K562 (cell line): ENCODE data around the gene GLI1. TPM values are rescaled to one million over a fixed set of nuclear protein-coding genes. Genes with fewer than 3 reads are reported as not detected.

ENCODE experiments used
- CREBBP ChIP-seq: IDR thresholded peaks from one replicate; pipeline ENCODE4 v1.6.1; 2012; ENCODE audit warnings: low read depth, mild to moderate bottlenecking, control low read depth, inconsistent platforms, low read length
- ETV5 ChIP-seq: sonication (generic); formaldehyde crosslinking; IDR thresholded peaks from 2 replicates; pipeline ENCODE4 v1.4.0; 2020; ENCODE audit warnings: low read depth, mild to moderate bottlenecking, missing genetic modification reagents
- HDGF ChIP-seq: fragments of 450-650 bp; IDR thresholded peaks from 2 replicates; pipeline ENCODE4 v1.6.1; 2016
- KAT2B ChIP-seq: IDR thresholded peaks from one replicate; pipeline ENCODE4 v1.6.1; 2012; ENCODE audit warnings: low read depth, mild to moderate bottlenecking, control low read depth, inconsistent platforms, low read length, moderate library complexity
- KAT7 ChIP-seq: sonication (generic); formaldehyde crosslinking; IDR thresholded peaks from 2 replicates; pipeline ENCODE4 v1.8.0; 2022; ENCODE audit warnings: missing genetic modification reagents, mild to moderate bottlenecking, borderline replicate concordance
- LARP7 ChIP-seq: fragments of 450-650 bp; IDR thresholded peaks from 2 replicates; pipeline ENCODE4 v1.6.1; 2016
- NFRKB ChIP-seq: fragments of 450-650 bp; IDR thresholded peaks from 2 replicates; pipeline ENCODE4 v1.6.1; 2016; ENCODE audit warnings: low read depth
- NR2C2 ChIP-seq, 2 experiments: fragments of 200-800 bp in 1 of 2; sonication (Bioruptor generic) in 1 of 2; sonication (generic) in 1 of 2; formaldehyde crosslinking in 1 of 2; IDR thresholded peaks; 2 replicates each; pipeline versions ENCODE4 v1.6.1 to v1.8.0; 2016 to 2022; ENCODE audit warnings: mild to moderate bottlenecking in 1 of 2, missing compliant biosample characterization in 1 of 2, missing genetic modification characterization in 1 of 2, missing genetic modification reagents in 1 of 2
- NR2F6 ChIP-seq: fragments of 450-650 bp; formaldehyde crosslinking; IDR thresholded peaks from 2 replicates; pipeline ENCODE4 v1.4.0; 2020; ENCODE audit warnings: mild to moderate bottlenecking
- RHOXF2B ChIP-seq: fragments of 250-450 bp; sonication (Bioruptor Pico); conservative IDR thresholded peaks from 2 replicates; pipeline ENCODE4 v1.5.1; 2021
- TCF3 ChIP-seq: sonication (generic); formaldehyde crosslinking; IDR thresholded peaks from 2 replicates; pipeline ENCODE4 v1.4.0; 2020; ENCODE audit warnings: mild to moderate bottlenecking, missing genetic modification reagents
- TCF7L2 ChIP-seq: fragments of 150-350 bp; IDR thresholded peaks from 2 replicates; pipeline ENCODE4 v1.6.1; 2016; ENCODE audit warnings: low read depth, mild to moderate bottlenecking, low read length, moderate library complexity
- ZNF212 ChIP-seq: fragments of 450-650 bp; formaldehyde crosslinking; IDR thresholded peaks from 2 replicates; pipeline ENCODE4 v1.4.0; 2020; ENCODE audit warnings: mild to moderate bottlenecking
- ZNF589 ChIP-seq: fragments of 200-800 bp; sonication (Bioruptor generic); IDR thresholded peaks from 2 replicates; pipeline ENCODE4 v1.6.1; 2016; ENCODE audit warnings: low read depth, missing genetic modification characterization, missing compliant biosample characterization
- polyA plus RNA-seq, 8 experiments: library from polyadenylated mRNA; depleted of rRNA in 4 of 8; stranded (reverse) in 5 of 8; unstranded in 3 of 8; fragments of >200 nt; fragmentation: Nextera tagmentation in 2 of 8; fragmentation: Illumina TruSeq in 1 of 8; extraction: Ambion mirVana in 2 of 8; extraction: Trizol in 1 of 8; gene quantifications; 2 replicates each; pipeline versions ENCODE4 v1.2.1 to v1.2.3, GENCODE V29; 2011 to 2014; ENCODE audit warnings: inconsistent platforms in 1 of 8, missing spikeins in 1 of 8
- total RNA-seq, 7 experiments: library from RNA; depleted of rRNA in 6 of 7; stranded (reverse); fragments of >200 nt in 6 of 7; fragmentation: Illumina TruSeq in 2 of 7; extraction: Trizol in 2 of 7; gene quantifications; 2 replicates each; pipeline versions ENCODE4 v1.2.1 to v1.2.3, GENCODE V29; 2011 to 2021; ENCODE audit warnings: low replicate concordance in 1 of 7
- TF ChIP-seq, protein P1 (sequence below): fragments of 250-450 bp; sonication (Bioruptor Pico); IDR thresholded peaks from 2 replicates; pipeline ENCODE4 v1.8.0; 2022; ENCODE audit warnings: moderate library complexity, mild to moderate bottlenecking, inconsistent platforms
- TF ChIP-seq, protein P2 (sequence below): IDR thresholded peaks from 2 replicates; pipeline ENCODE4 v1.6.1; 2016; ENCODE audit warnings: missing genetic modification characterization, missing compliant biosample characterization
- TF ChIP-seq, protein P3 (sequence below): IDR thresholded peaks from 2 replicates; pipeline ENCODE4 v1.6.1; 2014; ENCODE audit warnings: antibody characterized with exemption
- TF ChIP-seq, protein P4 (sequence below): fragments of 250-450 bp; sonication (Bioruptor Pico); IDR thresholded peaks from 2 replicates; pipeline ENCODE4 v1.5.0; 2021
- TF ChIP-seq, protein P5 (sequence below), 2 experiments: IDR thresholded peaks; 2 replicates each; pipeline ENCODE4 v1.6.1; 2012; ENCODE audit warnings: improper control_type of control experiment in 2 of 2, low read depth in 2 of 2, low read length in 2 of 2, borderline replicate concordance in 1 of 2

Gene GLI1
- total and polyA plus RNA-seq, 9 of the 15 experiments (the other 6 are each of a cell fraction or from before 2014, with no cell fraction given) = 0.24 to 3.7 (median 0.61) TPM

DNA sequence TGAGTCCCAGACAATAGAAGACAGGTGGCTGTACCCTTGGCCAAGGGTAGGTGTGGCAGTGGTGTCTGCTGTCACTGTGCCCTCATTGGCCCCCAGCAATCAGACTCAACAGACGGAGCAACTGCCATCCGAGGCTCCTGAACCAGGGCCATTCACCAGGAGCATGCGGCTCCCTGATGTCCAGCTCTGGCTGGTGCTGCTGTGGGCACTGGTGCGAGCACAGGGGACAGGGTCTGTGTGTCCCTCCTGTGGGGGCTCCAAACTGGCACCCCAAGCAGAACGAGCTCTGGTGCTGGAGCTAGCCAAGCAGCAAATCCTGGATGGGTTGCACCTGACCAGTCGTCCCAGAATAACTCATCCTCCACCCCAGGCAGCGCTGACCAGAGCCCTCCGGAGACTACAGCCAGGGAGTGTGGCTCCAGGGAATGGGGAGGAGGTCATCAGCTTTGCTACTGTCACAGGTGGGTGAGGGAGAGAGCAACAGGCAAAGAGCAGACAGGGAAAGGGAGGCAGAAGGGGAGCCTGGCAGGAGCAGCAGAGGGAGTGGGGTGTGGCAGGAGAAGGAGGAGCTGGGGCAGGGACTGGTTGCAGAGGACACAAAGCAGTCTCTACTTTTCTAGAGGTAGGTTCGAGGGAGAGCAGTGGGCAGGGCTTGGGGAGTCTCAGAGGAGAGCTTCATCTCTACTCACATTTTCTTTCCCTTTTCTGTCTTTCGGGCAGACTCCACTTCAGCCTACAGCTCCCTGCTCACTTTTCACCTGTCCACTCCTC is 4.0 kb upstream of the GLI1 start (continued):
- TF ChIP-seq, protein P1, sequence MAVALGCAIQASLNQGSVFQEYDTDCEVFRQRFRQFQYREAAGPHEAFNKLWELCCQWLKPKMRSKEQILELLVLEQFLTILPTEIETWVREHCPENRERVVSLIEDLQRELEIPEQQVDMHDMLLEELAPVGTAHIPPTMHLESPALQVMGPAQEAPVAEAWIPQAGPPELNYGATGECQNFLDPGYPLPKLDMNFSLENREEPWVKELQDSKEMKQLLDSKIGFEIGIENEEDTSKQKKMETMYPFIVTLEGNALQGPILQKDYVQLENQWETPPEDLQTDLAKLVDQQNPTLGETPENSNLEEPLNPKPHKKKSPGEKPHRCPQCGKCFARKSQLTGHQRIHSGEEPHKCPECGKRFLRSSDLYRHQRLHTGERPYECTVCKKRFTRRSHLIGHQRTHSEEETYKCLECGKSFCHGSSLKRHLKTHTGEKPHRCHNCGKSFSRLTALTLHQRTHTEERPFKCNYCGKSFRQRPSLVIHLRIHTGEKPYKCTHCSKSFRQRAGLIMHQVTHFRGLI = no peak
- TF ChIP-seq ZNF212 (no peak), CREBBP (no peak), TCF7L2 (no peak), HDGF (peak; percentile 79; the same call in 1 of the 2 replicates), NFRKB (peak; percentile 85; the same call in 1 of the 2 replicates), KAT2B (no peak), ETV5 (0 out of 2 replicates have a peak, but pooled peaks have one; percentile 40), TCF3 (CRISPR knock-in tag) (no peak), RHOXF2B (CRISPR knock-in tag) (0 out of 2 replicates have a peak, but pooled peaks have one; percentile 30), NR2C2 (CRISPR knock-in tag; IDR thresholded peaks at IDR 0.05) (peak; percentile 40; the same call in 1 of the 2 replicates), NR2C2 (tag; IDR thresholded peaks at IDR 0.05) (no peak), NR2F6 (CRISPR knock-in tag) (no peak), ZNF589 (CRISPR knock-in tag) (peak; percentile 44; the same call in 1 of the 2 replicates), LARP7 (0 out of 2 replicates have a peak, but pooled peaks have one; percentile 18), KAT7 (CRISPR knock-in tag) (peak; percentile 78; the same call in 1 of the 2 replicates)
- TF ChIP-seq, protein P2, sequence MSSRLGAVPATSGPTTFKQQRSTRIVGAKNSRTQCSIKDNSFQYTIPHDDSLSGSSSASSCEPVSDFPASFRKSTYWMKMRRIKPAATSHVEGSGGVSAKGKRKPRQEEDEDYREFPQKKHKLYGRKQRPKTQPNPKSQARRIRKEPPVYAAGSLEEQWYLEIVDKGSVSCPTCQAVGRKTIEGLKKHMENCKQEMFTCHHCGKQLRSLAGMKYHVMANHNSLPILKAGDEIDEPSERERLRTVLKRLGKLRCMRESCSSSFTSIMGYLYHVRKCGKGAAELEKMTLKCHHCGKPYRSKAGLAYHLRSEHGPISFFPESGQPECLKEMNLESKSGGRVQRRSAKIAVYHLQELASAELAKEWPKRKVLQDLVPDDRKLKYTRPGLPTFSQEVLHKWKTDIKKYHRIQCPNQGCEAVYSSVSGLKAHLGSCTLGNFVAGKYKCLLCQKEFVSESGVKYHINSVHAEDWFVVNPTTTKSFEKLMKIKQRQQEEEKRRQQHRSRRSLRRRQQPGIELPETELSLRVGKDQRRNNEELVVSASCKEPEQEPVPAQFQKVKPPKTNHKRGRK (tag) = no peak
- TF ChIP-seq, protein P3, sequence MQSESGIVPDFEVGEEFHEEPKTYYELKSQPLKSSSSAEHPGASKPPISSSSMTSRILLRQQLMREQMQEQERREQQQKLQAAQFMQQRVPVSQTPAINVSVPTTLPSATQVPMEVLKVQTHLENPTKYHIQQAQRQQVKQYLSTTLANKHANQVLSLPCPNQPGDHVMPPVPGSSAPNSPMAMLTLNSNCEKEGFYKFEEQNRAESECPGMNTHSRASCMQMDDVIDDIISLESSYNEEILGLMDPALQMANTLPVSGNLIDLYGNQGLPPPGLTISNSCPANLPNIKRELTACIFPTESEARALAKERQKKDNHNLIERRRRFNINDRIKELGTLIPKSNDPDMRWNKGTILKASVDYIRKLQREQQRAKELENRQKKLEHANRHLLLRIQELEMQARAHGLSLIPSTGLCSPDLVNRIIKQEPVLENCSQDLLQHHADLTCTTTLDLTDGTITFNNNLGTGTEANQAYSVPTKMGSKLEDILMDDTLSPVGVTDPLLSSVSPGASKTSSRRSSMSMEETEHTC = no peak
- TF ChIP-seq, protein P4, sequence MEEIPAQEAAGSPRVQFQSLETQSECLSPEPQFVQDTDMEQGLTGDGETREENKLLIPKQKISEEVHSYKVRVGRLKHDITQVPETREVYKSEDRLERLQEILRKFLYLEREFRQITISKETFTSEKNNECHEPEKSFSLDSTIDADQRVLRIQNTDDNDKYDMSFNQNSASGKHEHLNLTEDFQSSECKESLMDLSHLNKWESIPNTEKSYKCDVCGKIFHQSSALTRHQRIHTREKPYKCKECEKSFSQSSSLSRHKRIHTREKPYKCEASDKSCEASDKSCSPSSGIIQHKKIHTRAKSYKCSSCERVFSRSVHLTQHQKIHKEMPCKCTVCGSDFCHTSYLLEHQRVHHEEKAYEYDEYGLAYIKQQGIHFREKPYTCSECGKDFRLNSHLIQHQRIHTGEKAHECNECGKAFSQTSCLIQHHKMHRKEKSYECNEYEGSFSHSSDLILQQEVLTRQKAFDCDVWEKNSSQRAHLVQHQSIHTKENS (CRISPR knock-in tag) = no peak
- TF ChIP-seq, protein P5, sequence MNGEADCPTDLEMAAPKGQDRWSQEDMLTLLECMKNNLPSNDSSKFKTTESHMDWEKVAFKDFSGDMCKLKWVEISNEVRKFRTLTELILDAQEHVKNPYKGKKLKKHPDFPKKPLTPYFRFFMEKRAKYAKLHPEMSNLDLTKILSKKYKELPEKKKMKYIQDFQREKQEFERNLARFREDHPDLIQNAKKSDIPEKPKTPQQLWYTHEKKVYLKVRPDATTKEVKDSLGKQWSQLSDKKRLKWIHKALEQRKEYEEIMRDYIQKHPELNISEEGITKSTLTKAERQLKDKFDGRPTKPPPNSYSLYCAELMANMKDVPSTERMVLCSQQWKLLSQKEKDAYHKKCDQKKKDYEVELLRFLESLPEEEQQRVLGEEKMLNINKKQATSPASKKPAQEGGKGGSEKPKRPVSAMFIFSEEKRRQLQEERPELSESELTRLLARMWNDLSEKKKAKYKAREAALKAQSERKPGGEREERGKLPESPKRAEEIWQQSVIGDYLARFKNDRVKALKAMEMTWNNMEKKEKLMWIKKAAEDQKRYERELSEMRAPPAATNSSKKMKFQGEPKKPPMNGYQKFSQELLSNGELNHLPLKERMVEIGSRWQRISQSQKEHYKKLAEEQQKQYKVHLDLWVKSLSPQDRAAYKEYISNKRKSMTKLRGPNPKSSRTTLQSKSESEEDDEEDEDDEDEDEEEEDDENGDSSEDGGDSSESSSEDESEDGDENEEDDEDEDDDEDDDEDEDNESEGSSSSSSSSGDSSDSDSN (IDR thresholded peaks at IDR 0.05; ENCODE audit: borderline replicate concordance in 1 of 2, low read depth in 2 of 2, low read length in 2 of 2) = 0 out of 4 replicates have a peak, but pooled peaks of 1 of the 2 experiments have one; percentile 52
